GM12878 (cell line): ENCODE measurements around the gene PPP1R18.

Source experiments
- ATF3 ChIP-seq: IDR thresholded peaks from 2 replicates; pipeline ENCODE4 v1.6.1; 2011; ENCODE audit warnings: low read depth, mild to moderate bottlenecking, low read length, moderate library complexity, borderline replicate concordance; ENCODE audit errors: extremely low read depth
- BRCA1 ChIP-seq: IDR thresholded peaks from 2 replicates; pipeline ENCODE4 v1.6.1; 2011; ENCODE audit warnings: low read depth, low read length, improper control_type of control experiment
- CEBPB ChIP-seq, 2 experiments: fragments of 150-350 bp in 1 of 2; IDR thresholded peaks; 2 replicates each; pipeline ENCODE4 v1.6.1; 2012 to 2014; ENCODE audit warnings: low read depth in 2 of 2, low read length in 2 of 2, borderline replicate concordance in 1 of 2, inconsistent platforms in 1 of 2
- CTCF ChIP-seq, 3 experiments: IDR thresholded peaks in 2 of 3; conservative IDR thresholded peaks in 1 of 3; 2 replicates each; pipeline ENCODE4 v1.5.1; 2011; ENCODE audit warnings: low read depth in 3 of 3, low read length in 3 of 3, mild to moderate bottlenecking in 3 of 3, control low read depth in 2 of 3, moderate library complexity in 2 of 3, inconsistent platforms in 1 of 3, mixed read lengths in 1 of 3; ENCODE audit not compliant: control insufficient read depth in 2 of 3, insufficient read depth in 1 of 3; ENCODE audit errors: extremely low read depth in 1 of 3
- EZH2 ChIP-seq: IDR thresholded peaks from 2 replicates; pipeline ENCODE4 v1.6.1; 2012; ENCODE audit warnings: low read depth, mild to moderate bottlenecking, control low read depth, inconsistent platforms, low read length, borderline replicate concordance; ENCODE audit not compliant: control insufficient read depth
- KDM1A ChIP-seq: fragments of 200-600 bp; sonication (generic); IDR thresholded peaks from 2 replicates; pipeline ENCODE4 v1.6.1; 2016; ENCODE audit warnings: borderline replicate concordance
- POLR2A ChIP-seq: IDR thresholded peaks from 2 replicates; pipeline ENCODE4 v1.6.1; 2011; ENCODE audit warnings: low read depth, mild to moderate bottlenecking, low read length
- POLR2AphosphoS5 ChIP-seq: IDR thresholded peaks from 2 replicates; pipeline ENCODE4 v1.6.1; 2011; ENCODE audit warnings: mild to moderate bottlenecking, low read length, inconsistent platforms
- REST ChIP-seq: IDR thresholded peaks from 2 replicates; pipeline ENCODE4 v1.6.1; 2012; ENCODE audit warnings: mild to moderate bottlenecking, low read depth, low read length
- RFX5 ChIP-seq: IDR thresholded peaks from 2 replicates; pipeline ENCODE4 v1.6.1; 2011; ENCODE audit warnings: low read depth, low read length, improper control_type of control experiment
- ZNF274 ChIP-seq: IDR thresholded peaks from one replicate; pipeline ENCODE4 v1.8.0; 2011; ENCODE audit not compliant: insufficient read length, insufficient read depth

- no peak for TF ChIP-seq RFX5
- no peak for TF ChIP-seq POLR2A
- TF ChIP-seq KDM1A = no peak
- no peak for TF ChIP-seq EZH2
- TF ChIP-seq CTCF (IDR thresholded peaks at IDR 0.05 in 2 of 3, conservative IDR thresholded peaks at IDR 0.05 in 1 of 3; ENCODE audit: control insufficient read depth in 2 of 3, extremely low read depth in 1 of 3, insufficient read depth in 1 of 3, low read depth in 3 of 3, low read length in 3 of 3) = 0 out of 6 replicates have a peak, but pooled peaks of 1 of the 3 experiments have one; percentile 2
- no peak for TF ChIP-seq ATF3
- no peak for TF ChIP-seq CEBPB (IDR thresholded peaks at IDR 0.05; ENCODE audit: borderline replicate concordance in 1 of 2, low read depth in 2 of 2, low read length in 2 of 2)
- peak; percentile 35 for TF ChIP-seq POLR2AphosphoS5
- TF ChIP-seq ZNF274 = no peak
- TF ChIP-seq REST = no peak
- no peak for TF ChIP-seq BRCA1
Measured at GRCh38 chr6:30687659-30688431, 1.4 kb upstream of the PPP1R18 start.
